H9 (cell line): ENCODE results near the gene COL23A1. TPM values are rescaled to one million over a fixed set of nuclear protein-coding genes. Genes with fewer than 3 reads are reported as not detected.

Source experiments
- DNase-seq: peaks from one replicate; pipeline ENCODE4 v3.0.0-alpha.2; 2017
- H2AFZ ChIP-seq: one replicate; pipeline ENCODE4 v1.6.1; 2013; ENCODE audit warnings: mild to moderate bottlenecking, low read length, control low read depth, moderate library complexity
- H2AK5ac ChIP-seq: 2 replicates; pipeline ENCODE4 v1.6.1; 2013; ENCODE audit warnings: low read length, control low read depth, mixed read lengths; ENCODE audit not compliant: insufficient read length
- H2BK120ac ChIP-seq: one replicate; pipeline ENCODE4 v1.6.1; 2013; ENCODE audit warnings: low read depth, mild to moderate bottlenecking, low read length, control low read depth, inconsistent platforms; ENCODE audit not compliant: poor library complexity, severe bottlenecking
- H2BK12ac ChIP-seq: 2 replicates; pipeline ENCODE4 v1.6.1; 2013; ENCODE audit warnings: low read length, control low read depth, mixed read lengths, low read depth; ENCODE audit not compliant: insufficient read length
- H2BK15ac ChIP-seq: 2 replicates; pipeline ENCODE4 v1.6.1; 2013; ENCODE audit warnings: low read depth, low read length, control low read depth
- H2BK20ac ChIP-seq: one replicate; pipeline ENCODE4 v1.6.1; 2013; ENCODE audit warnings: low read depth, mild to moderate bottlenecking, low read length, control low read depth, inconsistent platforms; ENCODE audit not compliant: poor library complexity, severe bottlenecking
- H2BK5ac ChIP-seq: 2 replicates; pipeline ENCODE4 v1.6.1; 2013; ENCODE audit warnings: low read length, control low read depth, mixed read lengths; ENCODE audit not compliant: insufficient read length
- H3K14ac ChIP-seq: 2 replicates; pipeline ENCODE4 v1.6.1; 2013; ENCODE audit warnings: low read length, control low read depth; ENCODE audit not compliant: insufficient read depth
- H3K18ac ChIP-seq: 2 replicates; pipeline ENCODE4 v1.6.1; 2013; ENCODE audit warnings: low read depth, mild to moderate bottlenecking, mixed read lengths, low read length, control low read depth; ENCODE audit not compliant: insufficient read length
- H3K23ac ChIP-seq: 2 replicates; pipeline ENCODE4 v1.6.1; 2013; ENCODE audit warnings: low read length, control low read depth, mixed read lengths, low read depth; ENCODE audit not compliant: insufficient read length
- H3K23me2 ChIP-seq: 2 replicates; pipeline ENCODE4 v1.6.1; 2013; ENCODE audit warnings: low read depth, mild to moderate bottlenecking, mixed read lengths, low read length, control low read depth; ENCODE audit not compliant: insufficient read length, poor library complexity, severe bottlenecking
- H3K27ac ChIP-seq: 2 replicates; pipeline ENCODE4 v1.5.1; 2013; ENCODE audit warnings: low read length, control low read depth, mixed read lengths, low read depth; ENCODE audit not compliant: insufficient read length
- H3K27me3 ChIP-seq: 2 replicates; pipeline ENCODE4 v1.6.1; 2013; ENCODE audit warnings: low read length, control low read depth, inconsistent platforms; ENCODE audit not compliant: insufficient read depth
- H3K4ac ChIP-seq: 2 replicates; pipeline ENCODE4 v1.6.1; 2013; ENCODE audit warnings: low read depth, mild to moderate bottlenecking, control low read depth, inconsistent platforms, low read length, moderate library complexity
- H3K4me1 ChIP-seq: 2 replicates; pipeline ENCODE4 v1.6.1; 2013; ENCODE audit warnings: low read length, control low read depth, inconsistent platforms; ENCODE audit not compliant: insufficient read depth
- H3K4me2 ChIP-seq: 2 replicates; pipeline ENCODE4 v1.6.1; 2013; ENCODE audit warnings: low read length, control low read depth, mixed read lengths; ENCODE audit not compliant: insufficient read length, insufficient read depth
- H3K56ac ChIP-seq: 2 replicates; pipeline ENCODE4 v1.6.1; 2013; ENCODE audit warnings: low read depth, mild to moderate bottlenecking, mixed read lengths, low read length, control low read depth; ENCODE audit not compliant: insufficient read length
- H3K79me1 ChIP-seq: 2 replicates; pipeline ENCODE4 v1.6.1; 2013; ENCODE audit warnings: low read depth, mild to moderate bottlenecking, moderate library complexity, low read length, control low read depth, inconsistent platforms; ENCODE audit not compliant: insufficient read depth, poor library complexity, severe bottlenecking
- H3K79me2 ChIP-seq: 2 replicates; pipeline ENCODE4 v1.6.1; 2013; ENCODE audit warnings: low read length, control low read depth, inconsistent platforms; ENCODE audit not compliant: insufficient read depth
- H3K9ac ChIP-seq: 2 replicates; pipeline ENCODE4 v1.6.1; 2013; ENCODE audit warnings: low read length, control low read depth, mixed read lengths; ENCODE audit not compliant: insufficient read length; ENCODE audit errors: extremely low read depth
- H3K9me3 ChIP-seq: one replicate; pipeline ENCODE4 v1.6.1; 2013; ENCODE audit warnings: low read depth, low read length, inconsistent platforms; ENCODE audit not compliant: control insufficient read depth
- H3T11ph ChIP-seq: one replicate; pipeline ENCODE4 v1.6.1; 2013; ENCODE audit warnings: mild to moderate bottlenecking, low read length, control low read depth, inconsistent platforms
- H4K20me1 ChIP-seq: one replicate; pipeline ENCODE4 v1.6.1; 2013; ENCODE audit not compliant: control insufficient read depth, insufficient read length, insufficient read depth
- H4K5ac ChIP-seq: 2 replicates; pipeline ENCODE4 v1.6.1; 2013; ENCODE audit warnings: low read depth, mild to moderate bottlenecking, mixed read lengths, low read length, control low read depth; ENCODE audit not compliant: insufficient read length
- H4K8ac ChIP-seq: replicated peaks from 2 replicates; pipeline ENCODE4 v1.6.1; 2013; ENCODE audit warnings: low read length, control low read depth, mixed read lengths, low read depth; ENCODE audit not compliant: insufficient read length
- H4K91ac ChIP-seq: 2 replicates; pipeline ENCODE4 v1.6.1; 2013; ENCODE audit warnings: low read depth, mild to moderate bottlenecking, moderate library complexity, mixed read lengths, low read length, control low read depth; ENCODE audit not compliant: insufficient read length
- H3K27ac Mint-ChIP-seq, 3 experiments: 2 replicates in 2 of 3; 3 replicates in 1 of 3; pipeline ENCODE4 v1.8.0; 2020 to 2021; ENCODE audit warnings: mixed read lengths in 3 of 3, mild to moderate bottlenecking in 1 of 3, moderate library complexity in 1 of 3
- H3K27me3 Mint-ChIP-seq: 2 replicates; pipeline ENCODE4 v1.8.0; 2021; ENCODE audit warnings: low read depth, mild to moderate bottlenecking, moderate library complexity, mixed read lengths
- H3K36me3 Mint-ChIP-seq, 3 experiments: 2 replicates in 2 of 3; 3 replicates in 1 of 3; pipeline ENCODE4 v1.8.0; 2020 to 2021; ENCODE audit warnings: low read depth in 3 of 3, mixed read lengths in 3 of 3; ENCODE audit not compliant: insufficient read depth in 1 of 3
- H3K4me1 Mint-ChIP-seq, 2 experiments: 2 replicates each; pipeline ENCODE4 v1.8.0; 2020; ENCODE audit warnings: mixed read lengths in 2 of 2
- H3K4me3 Mint-ChIP-seq, 2 experiments: 2 replicates in 1 of 2; 3 replicates in 1 of 2; pipeline ENCODE4 v1.8.0; 2020 to 2021; ENCODE audit warnings: mild to moderate bottlenecking in 2 of 2, mixed read lengths in 2 of 2, moderate library complexity in 1 of 2
- H3K9me3 Mint-ChIP-seq, 2 experiments: 2 replicates in 1 of 2; 3 replicates in 1 of 2; pipeline ENCODE4 v1.8.0; 2020; ENCODE audit warnings: mild to moderate bottlenecking in 2 of 2, mixed read lengths in 2 of 2, moderate library complexity in 1 of 2
- WGBS: extraction: QIAGEN DNeasy Blood & Tissue Kit; methylation state at CpG from one replicate; pipeline ENCODE4 v1.1.7; 2013; ENCODE audit warnings: missing lambda C conversion rate, low lambda C conversion rate, mixed read lengths; ENCODE audit not compliant: insufficient read length; ENCODE audit errors: extremely low coverage; 5-methylcytosine and 5-hydroxymethylcytosine counted together
- total RNA-seq: library from RNA; stranded (reverse); gene quantifications from 2 replicates; pipeline ENCODE4 v1.2.1, GENCODE V29; 2021
- TF ChIP-seq, protein P1 (sequence below): fragments of 200-600 bp; sonication (generic); conservative IDR thresholded peaks from 3 replicates; pipeline ENCODE4 v1.8.0; 2021; ENCODE audit warnings: antibody characterized with exemption, mild to moderate bottlenecking

COL23A1 gene
- total RNA-seq, 1 experiment from 2014 or later = 2.6 TPM

DNA sequence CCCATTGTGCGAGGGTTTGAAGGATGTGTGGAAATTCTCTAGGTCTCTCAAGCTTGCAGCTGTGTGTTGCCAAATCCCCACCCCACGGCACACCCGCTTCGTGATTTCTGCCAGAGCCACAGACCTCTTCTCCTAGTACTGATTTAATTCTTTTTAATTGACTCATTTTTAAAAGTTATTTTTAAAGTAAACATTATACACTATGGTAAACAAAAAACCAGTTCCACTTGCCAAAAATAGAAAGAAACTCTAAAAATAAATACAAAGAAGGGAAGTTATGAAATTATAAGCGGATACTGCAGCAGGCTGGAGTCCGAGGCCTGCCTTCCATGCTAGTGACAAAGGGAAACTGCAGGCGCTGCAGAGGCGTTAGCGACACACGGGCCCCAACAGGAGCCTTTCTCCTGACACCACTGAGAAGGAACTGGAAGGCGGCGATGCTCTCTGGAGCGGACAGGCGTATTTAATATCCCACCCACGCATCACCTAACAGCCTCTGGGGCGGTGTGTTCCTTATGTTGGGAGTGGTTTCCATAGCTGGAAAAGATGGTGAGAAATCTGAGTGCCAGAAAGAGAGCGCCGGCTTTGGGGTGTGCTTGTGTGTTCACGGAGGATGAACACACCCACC is 122.5 kb downstream of the COL23A1 start:
- Histone ChIP-seq H4K5ac (no peak overlapping the region), H2BK5ac (no peak overlapping the region), H2BK20ac (no peak overlapping the region), H3K56ac (no peak overlapping the region), H3K23ac (no peak overlapping the region), H4K20me1 (no peaks in the 10 kb centered on the region), H3K18ac (no peak overlapping the region), H3K79me1 (no peaks in the 10 kb centered on the region), H3K9ac (no peak overlapping the region), H4K91ac (no peak overlapping the region), H2AFZ (no peak overlapping the region), H2AK5ac (no peak overlapping the region), H2BK15ac (no peak overlapping the region), H3K4ac (no peak overlapping the region), H3K14ac (no peak overlapping the region), H3K4me1 (no peaks in the 10 kb centered on the region), H3T11ph (no peak overlapping the region), H3K4me2 (no peak overlapping the region), H4K8ac (no peak overlapping the region), H3K23me2 (no peaks in the 10 kb centered on the region), H2BK120ac (no peak overlapping the region), H2BK12ac (no peak overlapping the region), H3K9me3 (no peaks in the 10 kb centered on the region), H3K79me2 (0 out of 2 replicates have a peak, but pooled peaks cover 1% of the 10 kb centered on the region), H3K27ac (no peak overlapping the region), H3K27me3 (no peaks in the 10 kb centered on the region)
- no peaks in the 10 kb centered on the region for H3K36me3 Mint-ChIP-seq
- TF ChIP-seq, protein P1, sequence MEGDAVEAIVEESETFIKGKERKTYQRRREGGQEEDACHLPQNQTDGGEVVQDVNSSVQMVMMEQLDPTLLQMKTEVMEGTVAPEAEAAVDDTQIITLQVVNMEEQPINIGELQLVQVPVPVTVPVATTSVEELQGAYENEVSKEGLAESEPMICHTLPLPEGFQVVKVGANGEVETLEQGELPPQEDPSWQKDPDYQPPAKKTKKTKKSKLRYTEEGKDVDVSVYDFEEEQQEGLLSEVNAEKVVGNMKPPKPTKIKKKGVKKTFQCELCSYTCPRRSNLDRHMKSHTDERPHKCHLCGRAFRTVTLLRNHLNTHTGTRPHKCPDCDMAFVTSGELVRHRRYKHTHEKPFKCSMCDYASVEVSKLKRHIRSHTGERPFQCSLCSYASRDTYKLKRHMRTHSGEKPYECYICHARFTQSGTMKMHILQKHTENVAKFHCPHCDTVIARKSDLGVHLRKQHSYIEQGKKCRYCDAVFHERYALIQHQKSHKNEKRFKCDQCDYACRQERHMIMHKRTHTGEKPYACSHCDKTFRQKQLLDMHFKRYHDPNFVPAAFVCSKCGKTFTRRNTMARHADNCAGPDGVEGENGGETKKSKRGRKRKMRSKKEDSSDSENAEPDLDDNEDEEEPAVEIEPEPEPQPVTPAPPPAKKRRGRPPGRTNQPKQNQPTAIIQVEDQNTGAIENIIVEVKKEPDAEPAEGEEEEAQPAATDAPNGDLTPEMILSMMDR = no peak
- peaks cover 12 to 40% of the 10 kb centered on the region in 2 experiments for H3K4me1 Mint-ChIP-seq
- DNase-seq = no peak
- H3K9me3 Mint-ChIP-seq = no peaks in the 10 kb centered on the region
- WGBS = no CpG with 5 or more reads among the region's 19 CpGs
- H3K27ac Mint-ChIP-seq = peak overlapping the region in 1 of 3 experiments; percentile 56; a peak in 1 of 7 replicates
- H3K4me3 Mint-ChIP-seq = no peak overlapping the region
- H3K27me3 Mint-ChIP-seq = peaks cover 3% of the 10 kb centered on the region; the same call in 1 of the 2 replicates
